Breast epithelium (tissue), 4 donors: ENCODE measurements around the gene DUSP23. TPM values are rescaled to one million over a fixed set of nuclear protein-coding genes. Genes with fewer than 3 reads are reported as not detected.

Experiments
- DNase-seq, 2 donors: peaks; one replicate each; pipeline ENCODE4 v3.0.0-alpha.2; 2019; ENCODE audit warnings: low spot score in 2 of 2
- H3K27ac ChIP-seq, 2 donors: fragments of 200-600 bp; sonication (generic) in 1 of 2; one replicate each; pipeline ENCODE4 v1.5.1; 2016 to 2019; ENCODE audit warnings: mild to moderate bottlenecking in 1 of 2
- H3K27me3 ChIP-seq, 2 donors: fragments of 200-600 bp; sonication (generic) in 1 of 2; one replicate each; pipeline versions ENCODE4 v1.5.1 to v1.6.0; 2017 to 2019; ENCODE audit warnings: control low read depth in 1 of 2, mild to moderate bottlenecking in 1 of 2
- H3K36me3 ChIP-seq: fragments of 200-600 bp; one replicate; pipeline ENCODE4 v1.5.1; 2019
- H3K4me1 ChIP-seq, 2 donors: fragments of 200-600 bp; sonication (generic); one replicate each; pipeline ENCODE4 v1.5.1; 2016 to 2019; ENCODE audit warnings: control low read depth in 1 of 2
- H3K4me3 ChIP-seq, 3 donors: fragments of 200-600 bp; sonication (generic); 1 replicate in 2 of 3; 2 replicates in 1 of 3; pipeline ENCODE4 v1.5.1; 2016 to 2019; ENCODE audit warnings: mild to moderate bottlenecking in 3 of 3, moderate library complexity in 2 of 3
- H3K9me3 ChIP-seq, 2 donors: fragments of 200-600 bp; sonication (generic) in 1 of 2; one replicate each; pipeline ENCODE4 v1.5.1; 2016 to 2019; ENCODE audit warnings: control low read depth in 1 of 2
- CTCF ChIP-seq, 3 donors: fragments of 450-650 bp; IDR thresholded peaks; one replicate each; pipeline ENCODE4 v1.5.1; 2016 to 2017; ENCODE audit warnings: antibody characterized with exemption in 3 of 3, mild to moderate bottlenecking in 3 of 3, moderate library complexity in 3 of 3
- POLR2A ChIP-seq: fragments of 450-650 bp; IDR thresholded peaks from one replicate; pipeline ENCODE4 v1.6.1; 2016; ENCODE audit warnings: antibody characterized with exemption, mild to moderate bottlenecking, moderate library complexity
- POLR2AphosphoS5 ChIP-seq, 3 donors: sonication (generic); formaldehyde crosslinking; IDR thresholded peaks; one replicate each; pipeline ENCODE4 v1.6.1; 2017; ENCODE audit warnings: antibody characterized with exemption in 3 of 3
- intact Hi-C: fragments of 100-400 bp; cut with DNase I; formaldehyde crosslinking; loops from one replicate; pipeline ENCODE4 v1.15.1; 2023; ENCODE audit warnings: low total_unique reads
- total RNA-seq, 3 donors: library from RNA; depleted of rRNA; stranded (reverse); fragments of >200 nt; gene quantifications; one replicate each; pipeline ENCODE4 v1.1.0, GENCODE V29; 2016

Gene DUSP23
- 100 to 1,000 TPM in 2 of 3 donors, 10 to 100 TPM in 1; 92.7 to 187 (median 147) TPM for total RNA-seq

- Histone ChIP-seq H3K4me1 (peaks cover 0 to 7% of the 10 kb centered on the region in 2 donors), H3K27ac (peak within 1 kb of the TSS; percentile 85 to 86), H3K27me3 (no peaks in the 10 kb centered on the region), H3K9me3 (no peaks in the 10 kb centered on the region), H3K4me3 (peak within 1 kb of the TSS; percentile 78 to 83 (median 79)), H3K36me3 (no peaks in the 10 kb centered on the region)
- intact Hi-C loops = loop anchor here (10.0 kb wide), 1 partner anchor 104 kb away; no protein-coding TSS in a partner anchor
- peak; percentile 98 to 99 for DNase-seq
- TF ChIP-seq CTCF (IDR thresholded peaks at IDR 0.05) (peak; percentile 96 to 99 (median 97)), POLR2AphosphoS5 (IDR thresholded peaks at IDR 0.05) (peak; percentile 77 to 93 (median 91)), POLR2A (peak; percentile 62)
These were observed at the start of gene DUSP23 for GRCh38 chr1:159780583-159781582. Gene DUSP23, plus strand, starts transcription at chr1:159780962. Its CDS starts 139 bp downstream, at chr1:159781101.

- Histone ChIP-seq H3K27me3 (no peaks in the 10 kb centered on the region), H3K4me3 (no peak overlapping the region), H3K9me3 (no peaks in the 10 kb centered on the region), H3K36me3 (no peaks in the 10 kb centered on the region), H3K27ac (no peak overlapping the region), H3K4me1 (no peaks in the 10 kb centered on the region)
- TF ChIP-seq POLR2A (no peak), POLR2AphosphoS5 (IDR thresholded peaks at IDR 0.05) (no peak), CTCF (IDR thresholded peaks at IDR 0.05) (no peak)
- intact Hi-C loops = no loop called here
- DNase-seq = no peak
These were observed 43.4 kb upstream of the DUSP23 start for GRCh38 chr1:159737238-159737916.

- Histone ChIP-seq H3K27ac (no peak overlapping the region), H3K4me1 (no peaks in the 10 kb centered on the region), H3K36me3 (no peaks in the 10 kb centered on the region), H3K4me3 (no peak overlapping the region), H3K27me3 (no peaks in the 10 kb centered on the region), H3K9me3 (no peaks in the 10 kb centered on the region)
- intact Hi-C loops = no loop called here
- no peak for TF ChIP-seq POLR2A
- TF ChIP-seq CTCF (IDR thresholded peaks at IDR 0.05) = no peak
- TF ChIP-seq POLR2AphosphoS5 (IDR thresholded peaks at IDR 0.05) = no peak
- DNase-seq = no peak
These were observed 36.9 kb upstream of the DUSP23 start for GRCh38 chr1:159743651-159744410.

GRCh38 chr1:159746666-159747065 is 34.1 kb upstream of the DUSP23 start:
- H3K27me3 ChIP-seq = no peaks in the 10 kb centered on the region
- no peaks in the 10 kb centered on the region for H3K9me3 ChIP-seq
- H3K27ac ChIP-seq = no peak overlapping the region
- DNase-seq = no peak
- intact Hi-C loops = no loop called here
- H3K4me3 ChIP-seq = no peak overlapping the region
- H3K4me1 ChIP-seq = no peaks in the 10 kb centered on the region
- no peak for TF ChIP-seq POLR2A
- no peak for TF ChIP-seq POLR2AphosphoS5 (IDR thresholded peaks at IDR 0.05)
- no peak for TF ChIP-seq CTCF (IDR thresholded peaks at IDR 0.05)
- H3K36me3 ChIP-seq = no peaks in the 10 kb centered on the region
